ENCODE measurements around the gene SPAG16.
A peak's percentile ranks its signal among the peaks of the same experiment; 100 is the strongest.

Gene SPAG16

GRCh38 chr2:214410918-214411554 is 1126.8 kb downstream of the SPAG16 start, which contains the start of gene VWC2L:
Gene VWC2L (plus strand): TSS chr2:214411054. CDS start chr2:214414194, 3,140 bp downstream.
- peak; percentile 60 for DNase-seq

DNA sequence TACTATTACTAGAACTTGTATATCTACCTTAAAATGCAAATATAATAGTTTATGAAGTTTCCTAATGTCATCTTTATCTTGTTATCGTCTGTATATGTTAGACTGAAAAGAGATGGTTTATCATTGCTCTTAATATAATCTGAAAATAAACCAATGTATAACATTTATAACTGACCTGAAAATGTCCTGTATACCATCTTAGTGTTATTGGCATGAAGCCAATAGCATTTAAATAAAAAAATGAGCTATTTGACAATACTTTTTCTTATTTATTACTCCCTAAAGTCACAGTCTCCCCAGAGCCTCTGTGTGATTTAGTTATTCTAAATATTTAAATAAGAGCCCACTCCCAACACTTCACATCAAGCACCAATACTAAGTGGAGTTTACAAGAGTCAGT is 1128.4 kb downstream of the SPAG16 start:
- no peak for DNase-seq

DNA sequence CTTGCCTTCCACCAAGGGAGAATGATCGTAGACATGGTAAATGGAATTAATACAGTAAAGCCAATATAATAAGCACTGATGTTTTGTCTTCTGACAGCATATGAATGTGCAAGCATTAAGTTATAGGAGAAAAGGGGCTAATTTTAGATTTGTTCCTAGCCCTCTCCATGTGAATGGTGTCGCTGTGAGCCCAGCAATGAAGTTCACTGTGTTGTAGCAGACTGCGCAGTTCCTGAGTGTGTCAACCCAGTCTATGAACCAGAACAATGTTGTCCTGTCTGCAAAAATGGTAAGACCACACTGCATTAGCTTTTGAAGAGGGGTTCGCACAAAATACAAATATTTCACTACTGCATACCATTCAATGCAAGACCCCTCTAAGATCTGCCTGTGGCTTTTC is 1152.2 kb downstream of the SPAG16 start:
- DNase-seq, result no peak

DNA sequence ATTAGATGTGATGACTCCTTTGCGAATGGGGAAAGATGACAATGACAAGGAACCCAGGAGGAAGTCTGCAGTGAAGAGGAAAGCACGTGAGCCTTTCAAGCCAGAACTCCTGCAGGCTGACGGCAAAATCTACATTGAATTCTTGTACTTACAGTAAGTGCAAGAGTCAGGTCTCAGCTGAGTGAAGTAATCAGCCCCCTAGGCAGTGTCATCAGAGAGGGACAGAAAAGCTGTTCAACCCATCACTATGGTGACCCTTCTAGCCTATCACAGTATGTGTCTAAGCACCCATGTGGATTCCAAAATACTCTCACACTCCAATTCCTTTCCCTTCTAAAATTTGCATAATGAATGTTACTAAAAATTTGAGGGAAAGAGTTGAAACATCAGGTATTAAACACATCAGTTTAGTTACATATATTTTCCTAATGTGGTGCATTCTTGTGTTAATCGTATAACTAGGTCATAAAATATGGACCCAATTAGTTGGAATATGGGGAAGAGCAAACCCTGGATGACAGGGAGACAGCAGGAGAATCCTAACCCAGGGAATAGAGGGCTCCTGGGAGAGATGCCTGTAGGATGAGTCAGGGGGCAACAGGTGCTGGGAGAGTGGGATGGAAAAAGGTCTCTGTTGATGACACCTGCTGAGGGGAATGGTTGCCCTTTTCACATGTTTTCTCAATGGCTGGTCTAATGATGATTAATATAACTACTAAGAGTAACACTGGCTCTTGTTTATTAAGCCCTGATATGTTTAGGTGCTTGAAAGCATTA is 1166.0 kb downstream of the SPAG16 start:
- DNase-seq, result no peak

- DNase-seq, result no peak
Measured at GRCh38 chr2:214451516-214452275, 1167.4 kb downstream of the SPAG16 start.
